ENCODE measurements around the gene VSIG4. TPM values are rescaled to one million over a fixed set of nuclear protein-coding genes. Genes with fewer than 3 reads are reported as not detected.
A peak's percentile ranks its signal among the peaks of the same experiment; 100 is the strongest.

The VSIG4 gene
- total and polyA plus RNA-seq, 8 donors: 5.7 to 377 (median 11.7) TPM

- TF ChIP-seq CTCF (IDR thresholded peaks at IDR 0.05): no peak
- Histone ChIP-seq H3K4me1 (no peaks in the 10 kb centered on the region), H3K4me3 (no peak overlapping the region), H3K36me3 (no peaks in the 10 kb centered on the region), H3K9me3 (no peaks in the 10 kb centered on the region), H3K27me3 (peaks cover 0 to 4% of the 10 kb centered on the region in 2 donors), H3K27ac (no peak overlapping the region)
- DNase-seq: no peak
- no peak for ATAC-seq
- intact Hi-C loops (cut with DNase I): no loop called here
These were observed 10.9 kb downstream of the VSIG4 start for GRCh38 chrX:66028936-66029335.

- Histone ChIP-seq H3K4me1 (peaks cover 0 to 7% of the 10 kb centered on the region in 2 donors), H3K4me3 (no peak overlapping the region), H3K36me3 (no peaks in the 10 kb centered on the region), H3K27ac (no peak overlapping the region), H3K9me3 (no peaks in the 10 kb centered on the region), H3K27me3 (peaks cover 0 to 9% of the 10 kb centered on the region in 2 donors)
- DNase-seq: no peak
- ATAC-seq: no peak
- no peak for TF ChIP-seq CTCF (IDR thresholded peaks at IDR 0.05)
- intact Hi-C loops (cut with DNase I): no loop called here
These were observed 15.3 kb downstream of the VSIG4 start for GRCh38 chrX:66024570-66024969.

- DNase-seq (no peak), ATAC-seq (no peak)
- Histone ChIP-seq H3K27me3 (peaks cover 0 to 9% of the 10 kb centered on the region in 2 donors), H3K9me3 (no peaks in the 10 kb centered on the region), H3K4me3 (no peak overlapping the region), H3K27ac (no peak overlapping the region), H3K4me1 (peaks cover 0 to 7% of the 10 kb centered on the region in 2 donors), H3K36me3 (no peaks in the 10 kb centered on the region)
- TF ChIP-seq CTCF (IDR thresholded peaks at IDR 0.05): no peak
- intact Hi-C loops (cut with DNase I): no loop called here
These were observed 15.8 kb downstream of the VSIG4 start for GRCh38 chrX:66024092-66024467.

GRCh38 chrX:66023385-66024091 is 16.3 kb downstream of the VSIG4 start:
- H3K4me3 ChIP-seq: no peak overlapping the region
- DNase-seq (no peak), ATAC-seq (no peak)
- H3K4me1 ChIP-seq: peaks cover 0 to 7% of the 10 kb centered on the region in 2 donors
- TF ChIP-seq CTCF (IDR thresholded peaks at IDR 0.05): no peak
- no peaks in the 10 kb centered on the region for H3K9me3 ChIP-seq
- peaks cover 0 to 9% of the 10 kb centered on the region in 2 donors for H3K27me3 ChIP-seq
- intact Hi-C loops (cut with DNase I): no loop called here
- no peaks in the 10 kb centered on the region for H3K36me3 ChIP-seq
- no peak overlapping the region for H3K27ac ChIP-seq

- intact Hi-C loops (cut with DNase I): no loop called here
- no peaks in the 10 kb centered on the region for H3K36me3 ChIP-seq
These were observed 17.1 kb downstream of the VSIG4 start for GRCh38 chrX:66022632-66023384.

More at GRCh38 chrX:66022632-66023384, 17.1 kb downstream of the VSIG4 start:
- Histone ChIP-seq H3K4me1 (peaks cover 0 to 7% of the 10 kb centered on the region in 2 donors), H3K4me3 (no peak overlapping the region), H3K27me3 (peaks cover 0 to 9% of the 10 kb centered on the region in 2 donors), H3K27ac (peak overlapping the region in 1 of 2 donors; percentile 33), H3K9me3 (no peaks in the 10 kb centered on the region)
- DNase-seq (no peak), ATAC-seq (peak; percentile 17)
- TF ChIP-seq CTCF (IDR thresholded peaks at IDR 0.05): no peak
